Activated CD8-positive, alpha-beta memory T cell treated with anti-CD3 and anti-CD28 coated beads for 36 hours (primary cell): ENCODE results near the gene ERC1. TPM values are rescaled to one million over a fixed set of nuclear protein-coding genes. Genes with fewer than 3 reads are reported as not detected.

Experiments
- CTCF ChIA-PET: fragments of 350-600 bp; sonication (Branson Sonifier 250); formaldehyde crosslinking; loops from one replicate; lab custom pipeline; 2021; ENCODE audit warnings: antibody characterized with exemption; lab: Charles Lee
- POLR2A ChIA-PET: fragments of 350-600 bp; sonication (Branson Sonifier 250); formaldehyde crosslinking; loops from one replicate; lab custom pipeline; 2021; ENCODE audit warnings: antibody characterized with exemption; lab: Charles Lee
- total RNA-seq, 2 experiments: library from RNA; stranded (reverse); gene quantifications; one replicate each; pipeline ENCODE4 v1.2.3, GENCODE V29; 2021

The ERC1 gene
- total RNA-seq, 2 experiments from 2014 or later = 24.2 to 25.8 TPM

GRCh38 chr12:1463073-1463905, 472.3 kb downstream of the ERC1 start:
- ChIA-PET POLR2A (no interaction called here), CTCF (no interaction called here)

GRCh38 chr12:1464925-1465324, 473.9 kb downstream of the ERC1 start:
- ChIA-PET POLR2A (no interaction called here), CTCF (no interaction called here)

DNA sequence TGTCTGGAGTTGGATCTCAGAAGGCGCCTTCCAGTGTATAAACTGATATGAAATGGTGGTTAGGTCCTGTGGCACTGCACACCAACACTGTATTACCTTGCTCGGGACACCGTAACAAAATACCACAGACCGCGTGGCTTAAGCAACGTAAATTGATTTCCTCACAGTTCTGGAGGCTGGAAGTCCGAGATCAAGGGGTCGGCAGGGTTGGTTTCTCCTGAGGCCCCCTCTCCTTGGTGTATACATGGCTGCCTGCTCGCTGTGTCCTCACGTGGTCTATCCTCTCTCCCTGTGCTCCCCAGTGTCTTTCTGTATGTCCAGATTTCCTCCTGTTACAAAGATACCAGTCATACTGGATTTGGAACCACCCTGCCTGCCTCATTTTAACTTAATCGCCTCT, 475.0 kb downstream of the ERC1 start:
- CTCF ChIA-PET = no interaction called here
- POLR2A ChIA-PET = no interaction called here

DNA sequence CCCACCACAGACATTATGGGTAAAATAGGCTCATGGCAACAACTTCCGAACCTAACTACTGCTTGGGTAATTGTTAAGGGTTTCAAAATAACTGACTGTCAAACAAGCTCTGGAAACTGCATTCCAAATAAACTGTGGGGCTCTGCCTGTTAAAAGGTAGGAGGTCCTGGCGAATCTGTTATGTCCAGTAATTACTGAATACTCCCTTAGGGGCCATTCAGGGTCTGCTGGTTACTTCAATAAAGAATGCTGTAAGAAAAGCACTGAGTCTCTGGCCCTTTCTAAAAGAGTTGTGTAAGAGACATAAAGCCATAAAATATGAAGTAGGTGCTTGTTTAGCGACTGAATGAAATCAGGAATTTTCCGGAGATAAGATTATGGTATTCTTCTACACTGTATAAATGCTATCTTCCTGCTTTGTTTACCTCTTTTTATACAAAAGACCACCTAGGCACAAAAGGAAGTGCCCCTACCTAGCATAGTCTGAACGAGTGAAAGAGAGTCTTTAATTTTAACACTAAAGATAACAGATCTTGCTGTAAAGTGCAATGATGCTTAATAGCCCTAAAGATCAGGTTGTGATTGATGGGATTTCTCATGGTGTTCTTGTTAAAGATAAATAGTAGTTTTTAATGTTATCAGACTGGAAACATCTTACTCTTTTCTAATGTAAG, 475.6 kb downstream of the ERC1 start:
- ChIA-PET CTCF (no interaction called here), POLR2A (no interaction called here)

DNA sequence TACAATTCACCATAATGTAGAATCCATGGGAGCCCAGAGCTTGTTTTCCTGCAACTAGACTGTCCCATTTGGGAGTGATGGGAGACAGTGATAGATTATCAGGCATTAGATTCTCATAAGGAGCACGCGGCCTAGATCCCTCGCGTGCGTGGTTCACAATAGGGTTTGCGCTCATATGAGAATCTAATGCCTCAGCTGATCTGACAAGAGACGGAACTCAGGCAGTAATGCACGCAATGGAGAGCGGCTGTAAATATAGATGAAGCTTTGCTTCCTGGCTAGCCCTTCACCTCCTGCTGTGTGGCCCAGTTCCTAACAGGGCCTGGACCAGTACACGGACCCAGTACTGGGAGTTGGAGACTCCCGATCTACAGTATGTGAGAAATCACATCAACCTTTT, 476.7 kb downstream of the ERC1 start:
- ChIA-PET CTCF (no interaction called here), POLR2A (no interaction called here)

- CTCF ChIA-PET = no interaction called here
- POLR2A ChIA-PET = no interaction called here
These were observed 478.0 kb downstream of the ERC1 start for GRCh38 chr12:1469070-1469469.

DNA sequence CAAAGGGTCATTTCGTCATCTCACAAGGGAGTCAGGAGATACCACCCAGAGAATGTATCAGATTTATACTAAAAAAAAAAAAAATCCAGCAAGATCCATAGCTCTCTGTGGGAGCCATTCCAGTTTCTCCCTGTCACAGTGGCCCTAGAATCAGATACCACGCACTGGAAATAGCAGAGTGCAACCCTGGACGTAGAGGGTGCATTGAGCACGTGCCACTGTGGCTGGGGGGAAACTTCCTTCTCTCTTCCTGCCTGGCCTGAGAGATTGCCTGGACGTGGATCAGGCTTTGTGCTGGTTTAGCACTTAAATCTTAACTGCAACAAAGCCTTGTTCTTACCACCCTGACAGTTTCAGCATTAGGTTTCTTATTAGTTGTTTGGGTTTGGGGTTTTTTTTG, 479.0 kb downstream of the ERC1 start:
- POLR2A ChIA-PET = interaction anchor here (0.7 kb wide), 1 partner anchor 477 kb away, joined by 3 read pairs; no protein-coding TSS in a partner anchor
- CTCF ChIA-PET = no interaction called here

GRCh38 chr12:1471224-1471623, 480.2 kb downstream of the ERC1 start:
- ChIA-PET POLR2A (no interaction called here), CTCF (no interaction called here)

DNA sequence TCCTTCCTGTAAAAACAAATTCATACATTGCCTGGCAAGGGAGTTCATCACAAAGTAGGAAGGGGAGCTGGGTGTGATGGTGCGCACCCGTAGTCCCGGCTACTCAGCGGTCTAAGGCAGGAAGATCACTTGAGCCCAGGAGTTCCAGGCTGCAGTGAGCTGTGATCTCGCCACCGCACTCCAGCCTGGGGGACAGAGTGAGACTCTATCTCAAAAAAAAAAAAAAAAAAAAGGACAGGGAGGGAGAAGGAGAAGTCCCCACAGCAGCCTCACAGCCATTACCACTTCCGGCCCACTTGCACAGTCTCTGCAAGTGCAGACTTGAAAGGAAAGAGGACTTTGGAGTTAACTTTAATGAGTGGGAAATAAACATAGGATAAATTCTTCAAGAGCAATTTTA, 482.4 kb downstream of the ERC1 start:
- CTCF ChIA-PET = no interaction called here
- POLR2A ChIA-PET = no interaction called here

DNA sequence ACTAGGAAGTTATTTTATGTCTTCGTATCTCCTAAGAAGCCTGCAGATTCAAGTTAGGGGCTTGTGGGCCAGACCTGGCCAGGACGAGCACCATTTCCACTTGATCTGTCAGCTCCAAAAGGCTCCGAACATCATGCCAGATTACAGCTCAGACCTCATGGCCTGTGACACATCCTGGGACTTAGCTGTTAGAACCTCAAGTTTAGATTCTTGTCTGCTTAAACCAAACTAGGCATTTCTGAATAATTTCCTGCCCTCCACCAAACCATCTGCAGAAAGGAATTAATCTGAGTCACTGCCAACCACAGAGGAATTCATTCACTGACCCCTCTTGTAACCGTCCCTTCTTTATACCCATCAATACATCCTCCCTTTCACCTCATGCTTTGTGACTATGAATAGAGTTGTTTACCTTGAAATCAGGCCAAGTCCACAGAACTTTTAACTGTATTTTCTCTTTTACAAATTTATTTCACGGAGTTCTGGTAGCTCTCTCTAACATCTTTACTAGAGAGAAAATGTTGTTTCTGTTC, 483.1 kb downstream of the ERC1 start:
- CTCF ChIA-PET = no interaction called here
- POLR2A ChIA-PET = no interaction called here

- CTCF ChIA-PET = no interaction called here
- POLR2A ChIA-PET = no interaction called here
These were observed 483.6 kb downstream of the ERC1 start for GRCh38 chr12:1474574-1475153.

- ChIA-PET CTCF (no interaction called here), POLR2A (no interaction called here)
These were observed 488.6 kb downstream of the ERC1 start for GRCh38 chr12:1479645-1480044.

DNA sequence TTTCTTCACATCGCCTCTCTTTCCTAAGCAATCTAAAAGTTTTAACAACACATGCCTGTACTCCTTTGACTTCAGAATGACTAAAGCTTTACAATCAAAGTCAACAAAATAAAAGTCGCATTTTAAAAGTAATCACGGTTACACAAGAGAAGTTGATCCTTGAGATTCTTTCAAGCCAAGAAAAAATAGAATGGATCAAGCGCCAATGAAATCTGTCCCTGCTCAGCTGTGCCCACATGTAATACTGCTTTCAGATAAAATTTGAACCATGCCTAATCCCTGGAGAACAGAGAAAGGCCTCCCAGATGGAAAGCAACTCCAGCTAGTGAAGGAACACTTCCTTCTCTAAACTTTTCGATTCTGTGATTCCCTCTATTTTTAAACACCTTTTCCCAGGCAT, 490.3 kb downstream of the ERC1 start:
- POLR2A ChIA-PET = no interaction called here
- CTCF ChIA-PET = no interaction called here

DNA sequence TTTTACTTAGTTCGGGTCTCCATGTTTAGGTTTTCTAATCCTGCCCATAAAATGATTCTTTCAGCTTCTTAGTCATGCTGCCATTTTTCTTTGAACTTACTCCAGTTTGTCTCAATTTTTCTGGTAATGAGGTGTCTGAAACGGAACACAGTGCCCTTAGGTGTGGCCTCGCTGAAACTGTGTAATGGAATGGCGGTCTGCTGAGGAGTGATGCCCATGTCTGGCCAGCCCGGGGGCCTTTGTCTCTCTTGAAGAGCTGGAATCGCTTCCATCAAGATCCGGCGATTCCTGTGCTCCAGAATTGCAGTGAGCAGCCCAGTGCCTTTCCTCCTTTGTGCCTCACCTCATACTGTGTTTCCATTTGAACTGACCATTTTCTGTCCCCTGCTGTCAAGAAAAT, 490.9 kb downstream of the ERC1 start:
- CTCF ChIA-PET = no interaction called here
- POLR2A ChIA-PET = no interaction called here

- ChIA-PET POLR2A (no interaction called here), CTCF (interaction anchor here (1.8 kb wide), 2 partner anchors 94 to 371 kb away, joined by 4 to 5 read pairs; no protein-coding TSS in a partner anchor)
These were observed 497.9 kb downstream of the ERC1 start for GRCh38 chr12:1488908-1489381.

DNA sequence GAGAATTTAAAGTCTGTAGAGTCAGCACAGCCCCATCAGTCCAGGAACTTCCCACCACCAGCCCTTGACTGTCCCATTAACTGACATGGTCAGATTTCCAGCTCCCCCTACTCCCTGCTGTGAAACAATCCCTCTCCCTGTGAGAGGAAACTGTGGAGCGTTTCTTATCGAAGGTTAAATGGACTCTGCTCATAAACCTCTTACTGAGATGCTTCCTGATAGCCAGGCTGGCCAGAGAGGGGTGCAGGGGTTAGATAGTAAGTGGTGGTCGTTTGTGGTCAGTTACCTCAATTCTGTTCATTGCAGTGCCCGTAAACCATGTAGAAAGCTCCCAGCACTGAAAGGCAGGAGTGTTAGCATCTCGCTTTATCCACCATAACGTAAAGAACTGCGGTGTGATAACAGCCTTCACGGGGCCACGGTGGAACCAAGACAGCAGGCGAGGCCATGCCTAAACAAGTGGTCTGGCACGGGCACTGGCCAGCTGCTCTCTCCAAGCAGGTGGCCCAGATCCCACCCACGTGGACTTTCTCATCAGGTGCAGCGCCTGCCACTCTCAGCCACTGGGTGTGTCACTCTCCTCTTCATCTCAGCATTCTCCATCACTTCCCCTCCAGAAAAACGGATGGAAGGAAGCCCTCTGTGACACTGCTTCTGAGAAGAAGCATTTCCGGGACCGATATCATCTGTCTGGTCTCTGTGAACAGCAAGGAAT, 501.1 kb downstream of the ERC1 start:
- CTCF ChIA-PET = no interaction called here
- POLR2A ChIA-PET = no interaction called here

DNA sequence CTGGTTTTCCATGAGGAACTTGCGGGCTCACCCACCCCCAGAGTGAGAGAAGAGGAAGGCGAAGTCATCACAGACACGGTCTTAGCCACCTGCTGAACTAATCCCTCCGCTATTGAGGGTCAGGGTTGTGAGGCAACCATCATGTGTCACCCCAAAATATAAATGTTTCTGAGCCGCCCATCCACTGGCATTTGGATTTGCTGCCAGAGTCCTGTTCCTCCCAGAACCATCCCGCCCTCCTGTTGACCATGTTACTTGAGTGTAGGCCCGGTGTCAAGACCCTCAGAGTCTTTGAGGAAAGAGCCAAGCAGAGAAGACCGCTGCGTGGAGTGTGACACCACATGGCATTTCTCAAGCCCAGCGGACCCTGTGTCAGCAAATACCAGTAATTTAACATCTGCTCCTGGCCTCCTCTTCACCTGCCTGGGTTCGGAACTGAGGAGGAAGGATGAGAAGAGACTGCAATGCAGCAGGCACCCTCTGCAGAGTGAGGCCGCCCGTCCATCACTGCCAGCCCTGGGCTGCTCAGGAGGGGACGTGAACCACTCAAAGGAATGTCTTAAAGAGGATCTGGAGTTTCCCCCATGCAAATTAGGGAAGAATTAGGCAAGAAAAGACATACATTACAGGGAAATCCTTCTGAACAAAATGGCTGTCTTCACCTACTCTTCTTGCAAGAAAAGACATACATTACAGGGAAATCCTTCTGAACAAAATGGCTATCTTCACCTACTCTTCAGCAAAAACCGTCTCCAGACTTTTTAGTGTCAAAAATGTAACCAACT, 502.9 kb downstream of the ERC1 start:
- CTCF ChIA-PET = no interaction called here
- POLR2A ChIA-PET = no interaction called here

GRCh38 chr12:1494856-1495255, 503.8 kb downstream of the ERC1 start:
- ChIA-PET CTCF (no interaction called here), POLR2A (interaction anchor here (0.7 kb wide), 1 partner anchor 134 kb away, joined by 3 read pairs; no protein-coding TSS in a partner anchor)
